H54 (cell line): ENCODE results near the gene SLC39A7.
A peak's percentile ranks its signal among the peaks of the same experiment; 100 is the strongest.

Experiments used
- DNase-seq: peaks from one replicate; pipeline ENCODE4 v3.0.0; 2011; ENCODE audit warnings: low spot score, mixed read lengths; ENCODE audit not compliant: insufficient read length
- FAIRE-seq: peaks from 3 replicates; lab custom pipeline; 2011; peaks lifted over from hg19 to GRCh38; lab: Jason Lieb, UNC
- POLR2A ChIP-seq: IDR thresholded peaks from 2 replicates; pipeline ENCODE4 v1.6.1; 2011; ENCODE audit warnings: low read depth, mild to moderate bottlenecking, low read length

The SLC39A7 gene

DNA sequence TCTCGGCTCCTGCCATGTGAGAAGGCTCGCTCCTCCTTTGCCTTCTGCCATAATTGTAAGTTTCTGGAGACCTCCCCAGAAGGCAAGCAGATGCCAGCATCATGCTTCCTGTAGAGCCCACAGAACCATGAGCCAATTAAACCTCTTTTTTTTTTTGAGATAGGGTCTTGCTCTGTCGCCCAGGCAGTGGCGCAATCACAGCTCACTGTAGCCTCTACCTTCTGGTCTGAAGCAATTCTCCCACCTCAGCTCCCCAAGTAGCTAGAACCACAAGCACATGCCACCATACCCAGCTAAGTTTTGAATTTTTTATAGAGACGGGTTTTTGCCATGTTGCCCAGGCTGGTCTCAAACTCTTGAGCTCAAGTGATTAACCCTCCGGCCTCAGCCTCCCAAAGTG, 36.2 kb downstream of the SLC39A7 start:
- no peak for DNase-seq
- no peak for TF ChIP-seq POLR2A
- no peak for FAIRE-seq

GRCh38 chr6:33237741-33238140, 37.1 kb downstream of the SLC39A7 start:
- DNase-seq (no peak), FAIRE-seq (no peak)
- TF ChIP-seq POLR2A: no peak

DNA sequence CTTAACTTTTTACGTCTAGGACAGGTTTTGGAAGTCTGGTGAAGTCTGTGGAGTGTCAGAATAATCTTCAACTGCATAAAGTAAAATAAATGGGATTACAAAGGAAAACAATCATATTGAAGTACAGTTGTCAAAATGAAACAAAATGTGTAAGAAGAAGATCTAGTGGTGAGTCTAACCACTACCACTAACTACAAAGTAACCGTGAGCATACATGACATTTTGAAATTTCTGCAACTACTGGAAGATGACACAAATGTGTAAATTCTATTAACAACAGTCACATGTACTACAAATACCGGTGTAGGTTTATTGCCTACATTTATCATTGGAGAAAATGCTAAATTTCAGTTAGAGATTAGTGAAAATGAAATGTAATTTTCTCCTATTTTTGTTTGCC, 41.3 kb downstream of the SLC39A7 start:
- DNase-seq (no peak), FAIRE-seq (no peak)
- TF ChIP-seq POLR2A: no peak

DNA sequence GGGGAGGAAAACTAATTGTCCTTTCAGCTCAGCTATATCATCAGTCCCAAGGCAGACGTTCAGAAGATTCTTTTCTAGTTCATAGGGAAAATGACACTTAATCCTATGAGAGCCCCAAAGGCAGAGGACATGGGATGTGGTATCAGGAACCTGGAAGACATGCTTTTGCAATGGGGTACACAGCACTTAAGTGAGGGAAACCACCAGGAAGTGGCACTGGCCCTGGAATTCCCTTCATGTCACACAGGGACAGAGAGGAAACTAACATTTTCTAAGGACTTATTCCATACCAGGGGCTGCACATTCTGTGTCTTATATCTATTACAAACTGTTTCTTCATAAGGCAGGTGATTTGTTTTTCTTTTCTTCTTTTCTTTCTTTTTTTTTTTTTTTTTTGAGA, 42.8 kb downstream of the SLC39A7 start:
- DNase-seq (no peak), FAIRE-seq (no peak)
- TF ChIP-seq POLR2A: no peak

DNA sequence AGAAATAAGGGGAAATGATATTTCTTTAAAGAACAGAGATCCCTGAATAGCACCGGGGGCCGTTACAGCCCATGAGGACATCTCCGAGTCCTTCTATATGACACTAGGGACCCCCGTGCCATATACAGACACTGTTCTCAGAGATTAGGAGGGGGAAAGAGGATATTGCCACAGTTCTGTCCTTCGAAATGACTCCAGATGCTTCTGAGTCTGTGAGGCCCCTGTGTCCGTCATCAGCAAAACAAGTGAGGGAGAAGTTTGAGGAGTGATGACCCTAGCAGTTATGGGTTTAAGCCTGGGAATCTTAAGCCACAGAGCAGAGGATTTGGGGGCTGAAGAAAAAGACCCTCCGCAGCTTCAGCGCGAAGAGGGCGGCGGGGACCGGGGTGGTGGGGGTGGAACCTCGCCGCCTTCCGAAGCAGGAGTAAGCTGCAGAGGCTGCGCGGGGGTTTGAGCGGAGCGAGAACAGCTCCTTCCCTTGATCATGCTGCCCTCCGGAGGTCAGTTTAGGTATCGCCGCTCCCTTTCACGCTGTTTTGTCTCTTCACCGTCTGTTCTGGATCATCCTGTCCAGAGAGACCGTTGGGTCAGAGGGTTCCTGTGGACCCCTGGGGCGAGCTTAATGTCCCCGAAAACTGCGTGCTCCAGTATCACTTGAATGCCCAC, 47.4 kb downstream of the SLC39A7 start:
- DNase-seq: no peak
- no peak for FAIRE-seq
- TF ChIP-seq POLR2A: no peak

DNA sequence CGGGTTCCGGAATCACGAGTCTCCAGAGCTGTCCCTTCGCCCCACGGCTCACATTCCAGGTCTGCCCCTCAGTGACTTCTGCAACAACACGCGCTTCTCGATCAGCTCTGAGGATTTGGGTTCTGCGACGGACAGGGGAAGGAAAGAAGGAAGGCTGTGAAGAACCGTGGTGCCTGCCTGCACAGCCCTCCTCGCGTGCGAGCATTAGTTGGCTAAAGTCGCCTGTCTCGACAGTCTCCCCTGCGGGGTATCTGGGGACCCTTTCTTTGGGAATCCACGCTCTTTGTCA, 47.9 kb downstream of the SLC39A7 start:
- no peak for DNase-seq
- no peak for FAIRE-seq
- TF ChIP-seq POLR2A: no peak

GRCh38 chr6:33248932-33249731, 48.5 kb downstream of the SLC39A7 start:
- DNase-seq (peak; percentile 73), FAIRE-seq (peak; percentile 85)
- TF ChIP-seq POLR2A: peak; percentile 81

GRCh38 chr6:33249732-33250630, 49.3 kb downstream of the SLC39A7 start:
- no peak for TF ChIP-seq POLR2A
- DNase-seq (no peak), FAIRE-seq (no peak)

GRCh38 chr6:33250731-33251130, 50.1 kb downstream of the SLC39A7 start:
- DNase-seq: no peak
- FAIRE-seq: no peak
- TF ChIP-seq POLR2A: no peak

GRCh38 chr6:33251395-33252012, 50.8 kb downstream of the SLC39A7 start:
- no peak for DNase-seq
- FAIRE-seq: no peak
- TF ChIP-seq POLR2A: no peak

DNA sequence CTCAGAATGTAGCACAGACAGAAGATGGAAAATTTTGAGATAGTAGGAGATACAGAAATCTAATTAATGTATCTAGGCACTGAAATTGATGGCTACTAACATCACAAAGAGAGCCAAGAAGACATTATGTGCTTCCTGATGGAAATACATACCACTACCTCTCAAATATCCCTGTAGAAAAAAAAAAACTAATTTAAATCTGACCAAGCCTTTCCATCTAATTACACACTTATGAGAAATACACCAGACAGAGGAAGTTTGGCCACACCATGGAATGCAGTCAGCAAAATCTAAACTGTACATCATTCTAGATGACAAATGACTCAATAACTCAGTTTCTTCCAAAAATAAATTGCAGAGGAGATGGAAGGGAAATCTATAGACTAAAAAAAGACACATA, 52.1 kb downstream of the SLC39A7 start:
- FAIRE-seq (no peak), DNase-seq (no peak)
- TF ChIP-seq POLR2A: no peak
